Keratinocyte (primary cell): ENCODE results near the gene SYNDIG1. TPM values are rescaled to one million over a fixed set of nuclear protein-coding genes. Genes with fewer than 3 reads are reported as not detected.

Source experiments
- DNase-seq: peaks from one replicate; pipeline ENCODE4 v3.0.0-alpha.2; 2011; ENCODE audit warnings: low read depth, missing footprints, low spot score
- FAIRE-seq: peaks from 2 replicates; lab custom pipeline; 2011; peaks lifted over from hg19 to GRCh38; lab: Jason Lieb, UNC
- H2AFZ ChIP-seq: 2 replicates; pipeline ENCODE4 v1.6.0; 2012; ENCODE audit warnings: low read length, control low read depth, inconsistent platforms; ENCODE audit not compliant: control insufficient read depth
- H3K27ac ChIP-seq: 2 replicates; pipeline ENCODE4 v1.5.1; 2011; ENCODE audit warnings: low read length; ENCODE audit not compliant: control insufficient read depth, insufficient read depth
- H3K27me3 ChIP-seq: 3 replicates; pipeline ENCODE4 v1.6.0; 2011; ENCODE audit warnings: low read length; ENCODE audit not compliant: control insufficient read depth, insufficient read depth; ENCODE audit errors: extremely low read depth
- H3K36me3 ChIP-seq, 2 experiments: 2 replicates in 1 of 2; 3 replicates in 1 of 2; pipeline ENCODE4 v1.5.1; 2011; ENCODE audit warnings: low read length in 2 of 2, mild to moderate bottlenecking in 1 of 2; ENCODE audit not compliant: control insufficient read depth in 2 of 2, insufficient read depth in 2 of 2; ENCODE audit errors: extremely low read depth in 1 of 2
- H3K4me1 ChIP-seq: 3 replicates; pipeline ENCODE4 v1.5.1; 2011; ENCODE audit warnings: low read length; ENCODE audit not compliant: control insufficient read depth, insufficient read depth; ENCODE audit errors: extremely low read depth
- H3K4me2 ChIP-seq: 3 replicates; pipeline ENCODE4 v1.6.0; 2011; ENCODE audit warnings: low read depth, low read length; ENCODE audit not compliant: control insufficient read depth, insufficient read depth; ENCODE audit errors: extremely low read depth
- H3K4me3 ChIP-seq, 3 experiments: fragments of 200-600 bp in 1 of 3; sonication (generic) in 1 of 3; 2 replicates in 2 of 3; 3 replicates in 1 of 3; pipeline ENCODE4 v1.5.1; 2011 to 2016; ENCODE audit warnings: low read length in 3 of 3, mild to moderate bottlenecking in 3 of 3, control low read depth in 2 of 3, inconsistent platforms in 1 of 3, low read depth in 1 of 3, mixed read lengths in 1 of 3, mixed run types in 1 of 3, moderate library complexity in 1 of 3; ENCODE audit not compliant: control insufficient read depth in 2 of 3, insufficient read depth in 2 of 3; ENCODE audit errors: extremely low read depth in 1 of 3
- H3K79me2 ChIP-seq: 2 replicates; pipeline ENCODE4 v1.6.0; 2012; ENCODE audit warnings: low read length; ENCODE audit not compliant: control insufficient read depth, insufficient read depth
- H3K9ac ChIP-seq: 3 replicates; pipeline ENCODE4 v1.6.0; 2011; ENCODE audit warnings: low read length; ENCODE audit not compliant: control insufficient read depth, insufficient read depth; ENCODE audit errors: extremely low read depth
- H3K9me1 ChIP-seq: 3 replicates; pipeline ENCODE4 v1.6.0; 2011; ENCODE audit warnings: low read length; ENCODE audit not compliant: control insufficient read depth, insufficient read depth; ENCODE audit errors: extremely low read depth
- H3K9me3 ChIP-seq: 2 replicates; pipeline ENCODE4 v1.5.1; 2012; ENCODE audit warnings: low read depth, low read length; ENCODE audit not compliant: control insufficient read depth
- H4K20me1 ChIP-seq: 3 replicates; pipeline ENCODE4 v1.6.0; 2011; ENCODE audit warnings: low read length; ENCODE audit not compliant: control insufficient read depth, insufficient read depth; ENCODE audit errors: extremely low read depth
- EZH2 ChIP-seq: IDR thresholded peaks from one replicate; pipeline ENCODE4 v1.6.1; 2012; ENCODE audit warnings: inconsistent platforms, mild to moderate bottlenecking, low read length, moderate library complexity
- dilution Hi-C: fragments of 300-500 bp; cut with MboI; formaldehyde crosslinking; loops from one replicate; pipeline ENCODE4 v1.7.0; 2020; ENCODE audit warnings: low sequenced_read_pairs; ENCODE audit not compliant: extremely low pct_ligation_motif_present
- polyA plus RNA-seq, 5 experiments: library from polyadenylated mRNA; depleted of rRNA in 3 of 5; stranded (reverse) in 3 of 5; stranded (forward) in 1 of 5; unstranded in 1 of 5; fragments of >200 nt; gene quantifications; 1 replicate in 1 of 5; 2 replicates in 3 of 5; 3 replicates in 1 of 5; pipeline versions ENCODE4 v1.2.1 to v1.2.3, GENCODE V29; 2011 to 2012; ENCODE audit warnings: missing spikeins in 2 of 5, low read depth in 1 of 5, low replicate concordance in 1 of 5
- TF ChIP-seq, protein P1 (sequence below), 3 experiments: IDR thresholded peaks in 1 of 3; conservative IDR thresholded peaks in 1 of 3; optimal IDR thresholded peaks in 1 of 3; 2 replicates in 2 of 3; 3 replicates in 1 of 3; pipeline versions ENCODE3 to v1.5.1; 2011; ENCODE audit warnings: low read length in 3 of 3, mild to moderate bottlenecking in 3 of 3, moderate library complexity in 2 of 3, control low read depth in 1 of 3, inconsistent platforms in 1 of 3; ENCODE audit not compliant: insufficient read depth in 2 of 3; ENCODE audit errors: extremely low read depth in 1 of 3

Gene SYNDIG1
- polyA plus RNA-seq, 1 donor (not counting 4 experiments of a cell fraction or from before 2014, with no cell fraction given) = 0.38 TPM

- TF ChIP-seq EZH2 = no peak
- TF ChIP-seq, protein P1, sequence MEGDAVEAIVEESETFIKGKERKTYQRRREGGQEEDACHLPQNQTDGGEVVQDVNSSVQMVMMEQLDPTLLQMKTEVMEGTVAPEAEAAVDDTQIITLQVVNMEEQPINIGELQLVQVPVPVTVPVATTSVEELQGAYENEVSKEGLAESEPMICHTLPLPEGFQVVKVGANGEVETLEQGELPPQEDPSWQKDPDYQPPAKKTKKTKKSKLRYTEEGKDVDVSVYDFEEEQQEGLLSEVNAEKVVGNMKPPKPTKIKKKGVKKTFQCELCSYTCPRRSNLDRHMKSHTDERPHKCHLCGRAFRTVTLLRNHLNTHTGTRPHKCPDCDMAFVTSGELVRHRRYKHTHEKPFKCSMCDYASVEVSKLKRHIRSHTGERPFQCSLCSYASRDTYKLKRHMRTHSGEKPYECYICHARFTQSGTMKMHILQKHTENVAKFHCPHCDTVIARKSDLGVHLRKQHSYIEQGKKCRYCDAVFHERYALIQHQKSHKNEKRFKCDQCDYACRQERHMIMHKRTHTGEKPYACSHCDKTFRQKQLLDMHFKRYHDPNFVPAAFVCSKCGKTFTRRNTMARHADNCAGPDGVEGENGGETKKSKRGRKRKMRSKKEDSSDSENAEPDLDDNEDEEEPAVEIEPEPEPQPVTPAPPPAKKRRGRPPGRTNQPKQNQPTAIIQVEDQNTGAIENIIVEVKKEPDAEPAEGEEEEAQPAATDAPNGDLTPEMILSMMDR (optimal IDR thresholded peaks at IDR 0.05 in 1 of 3, IDR thresholded peaks at IDR 0.05 in 1 of 3, conservative IDR thresholded peaks at IDR 0.05 in 1 of 3; ENCODE audit: extremely low read depth in 1 of 3, insufficient read depth in 2 of 3, low read length in 3 of 3) = no peak
- H3K27ac ChIP-seq = no peak overlapping the region
- no peaks in the 10 kb centered on the region for H3K36me3 ChIP-seq
- no peaks in the 10 kb centered on the region for H3K9me1 ChIP-seq
- H3K4me3 ChIP-seq = no peak overlapping the region
- no peak overlapping the region for H3K9ac ChIP-seq
- no peak for DNase-seq
- H3K27me3 ChIP-seq = no peaks in the 10 kb centered on the region
- no peaks in the 10 kb centered on the region for H3K79me2 ChIP-seq
- H4K20me1 ChIP-seq = no peaks in the 10 kb centered on the region
- H3K9me3 ChIP-seq = no peaks in the 10 kb centered on the region
- H3K4me2 ChIP-seq = no peak overlapping the region
- H3K4me1 ChIP-seq = no peaks in the 10 kb centered on the region
- dilution Hi-C loops = no loop called here
- H2AFZ ChIP-seq = no peak overlapping the region
- no peak for FAIRE-seq
Observed at GRCh38 chr20:24701668-24702067, 232.2 kb downstream of the SYNDIG1 start.

DNA sequence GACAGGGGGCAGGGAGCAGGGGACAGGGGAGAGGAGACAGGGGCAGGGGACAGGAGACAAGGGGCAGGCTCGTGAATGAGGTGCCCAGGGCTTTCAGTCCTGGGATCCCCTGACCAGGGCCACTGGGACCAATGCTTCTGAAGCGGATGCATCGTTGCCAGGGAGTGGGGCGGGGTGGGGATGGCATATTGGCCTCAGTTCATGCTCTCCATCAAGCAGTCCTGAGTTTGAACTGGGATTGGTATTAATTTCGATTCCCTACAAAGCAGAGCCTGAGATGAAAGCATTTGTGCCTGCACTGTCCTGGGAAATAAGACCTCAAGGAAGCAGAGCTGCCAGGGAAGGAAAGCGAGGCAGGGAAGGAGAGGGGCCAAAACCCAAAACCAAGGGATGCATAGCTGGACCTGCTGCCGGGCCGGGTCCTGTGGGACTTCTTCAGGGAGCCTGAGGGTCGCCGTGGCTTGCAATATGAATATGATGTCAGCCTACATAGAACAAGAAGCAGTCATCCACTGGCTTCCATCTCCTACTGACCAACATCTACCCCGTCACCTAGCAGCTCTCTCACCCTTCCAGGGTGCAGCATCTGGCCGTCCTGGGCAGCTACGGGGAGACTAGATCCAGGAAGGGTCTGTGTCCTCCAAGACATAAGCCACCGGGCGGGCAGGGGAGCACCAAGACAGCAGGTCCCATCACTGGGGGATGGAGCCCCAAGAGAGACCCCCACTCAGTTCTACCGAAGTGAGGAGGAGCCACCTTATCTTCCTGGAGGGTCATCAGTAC lies 233.3 kb downstream of the SYNDIG1 start:
- Histone ChIP-seq H3K79me2 (no peaks in the 10 kb centered on the region), H3K4me2 (no peak overlapping the region), H3K27ac (no peak overlapping the region), H2AFZ (no peak overlapping the region), H3K9ac (no peak overlapping the region), H3K9me1 (no peaks in the 10 kb centered on the region), H3K9me3 (no peaks in the 10 kb centered on the region), H3K4me1 (no peaks in the 10 kb centered on the region), H3K36me3 (no peaks in the 10 kb centered on the region), H3K27me3 (no peaks in the 10 kb centered on the region), H3K4me3 (no peak overlapping the region), H4K20me1 (no peaks in the 10 kb centered on the region)
- TF ChIP-seq, protein P1 (optimal IDR thresholded peaks at IDR 0.05 in 1 of 3, IDR thresholded peaks at IDR 0.05 in 1 of 3, conservative IDR thresholded peaks at IDR 0.05 in 1 of 3; ENCODE audit: extremely low read depth in 1 of 3, insufficient read depth in 2 of 3, low read length in 3 of 3) = no peak
- TF ChIP-seq EZH2 = no peak
- no peak for DNase-seq
- dilution Hi-C loops = no loop called here
- no peak for FAIRE-seq
